ENCODE data around the gene PDCD4.

DNA sequence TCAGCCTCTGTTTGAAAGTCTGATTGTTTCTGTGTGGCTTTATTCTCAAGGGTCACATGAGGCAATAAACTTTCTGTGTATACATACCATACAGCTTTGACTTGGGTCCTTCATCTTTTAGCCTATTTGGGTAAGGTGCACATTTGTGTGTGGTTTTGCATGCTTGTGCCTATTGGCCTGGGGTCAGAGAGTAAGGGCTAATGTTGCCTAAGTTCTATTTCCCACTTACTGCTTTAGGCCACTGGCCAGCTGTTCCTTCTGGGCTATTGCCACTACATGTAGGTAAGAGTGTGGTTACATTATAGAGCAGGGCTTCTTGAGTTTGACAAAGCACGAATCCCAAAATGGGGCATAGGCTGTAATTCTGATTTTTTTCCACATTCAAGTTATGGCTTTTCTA is 25.5 kb downstream of the PDCD4 start:
- TF ChIP-seq CTCF (conservative IDR thresholded peaks at IDR 0.05; ENCODE audit: low read length) (no peak), EZH2phosphoT487 (IDR thresholded peaks at IDR 0.05; ENCODE audit: borderline replicate concordance, low read depth, low read length) (no peak)
